ENCODE measurements around the gene HERC3. TPM values are rescaled to one million over a fixed set of nuclear protein-coding genes. Genes with fewer than 3 reads are reported as not detected.

Gene HERC3
- polyA plus RNA-seq, 3 donors = 30.5 to 36.9 (median 36.7) TPM

DNA sequence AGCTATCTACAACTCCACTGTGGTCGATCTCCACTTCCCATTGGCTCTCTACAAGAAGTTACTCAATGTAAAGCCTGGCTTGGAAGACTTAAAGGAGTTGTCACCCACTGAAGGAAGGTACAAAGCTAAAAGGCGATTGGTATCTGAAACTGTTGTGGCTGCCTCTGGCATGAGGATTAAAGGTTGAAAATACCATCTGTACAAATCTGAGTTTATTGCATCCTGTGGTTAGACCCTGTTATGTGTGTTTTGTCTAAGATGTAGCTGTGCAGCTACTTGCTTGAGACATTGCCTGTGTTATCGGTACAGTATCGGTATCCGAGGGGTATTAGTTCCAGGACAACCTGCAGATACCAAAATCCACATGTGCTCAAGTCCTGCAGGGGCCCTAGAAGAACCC is 88.9 kb downstream of the HERC3 start:
- Histone ChIP-seq H4K20me1 (ENCODE audit: insufficient read depth, low read length) (no peaks in the 10 kb centered on the region), H2AFZ (ENCODE audit: insufficient read depth, low read depth, low read length, poor library complexity, severe bottlenecking) (no peak overlapping the region), H3K27ac (ENCODE audit: low read depth in 1 of 2, low read length in 2 of 2) (no peak overlapping the region), H3K36me3 (replicated peaks in 1 of 2; ENCODE audit: control insufficient read depth in 1 of 2, insufficient read depth in 2 of 2, low read length in 2 of 2) (peaks cover 68 to 87% of the 10 kb centered on the region in 2 donors), H3K27me3 (ENCODE audit: control insufficient read depth in 2 of 2, insufficient read depth in 2 of 2, low read length in 2 of 2) (no peaks in the 10 kb centered on the region), H3K79me2 (ENCODE audit: insufficient read depth, low read length) (no peaks in the 10 kb centered on the region), H3K4me2 (replicated peaks; ENCODE audit: extremely low read depth, low read length, poor library complexity, severe bottlenecking) (no peak overlapping the region), H3K4me1 (ENCODE audit: control insufficient read depth in 1 of 2, insufficient read depth in 2 of 2, low read length in 2 of 2) (no peaks in the 10 kb centered on the region), H3K9ac (ENCODE audit: insufficient read depth, low read length, poor library complexity, severe bottlenecking) (no peak overlapping the region), H3K9me3 (replicated peaks in 1 of 2; ENCODE audit: control insufficient read depth in 1 of 2, insufficient read depth in 1 of 2, low read length in 2 of 2) (no peaks in the 10 kb centered on the region), H3K4me3 (replicated peaks in 1 of 3; ENCODE audit: low read depth in 2 of 3, low read length in 3 of 3) (no peak overlapping the region)
- intact Hi-C loops (cut with micrococcal nuclease) = no loop called here
- Mint-ChIP-seq H3K36me3 (peaks cover 83 to 86% of the 10 kb centered on the region in 2 donors), H3K4me1 (no peaks in the 10 kb centered on the region), H3K27ac (no peak overlapping the region), H3K27me3 (ENCODE audit: low read depth in 3 of 3) (no peaks in the 10 kb centered on the region), H3K9me3 (peaks cover 0 to 3% (median 0%) of the 10 kb centered on the region in 7 donors), H3K4me3 (no peak overlapping the region)
- WGBS (ENCODE audit: insufficient coverage) = 94% methylated on average over 4 of the region's 5 CpGs
- TF ChIP-seq, protein P1, sequence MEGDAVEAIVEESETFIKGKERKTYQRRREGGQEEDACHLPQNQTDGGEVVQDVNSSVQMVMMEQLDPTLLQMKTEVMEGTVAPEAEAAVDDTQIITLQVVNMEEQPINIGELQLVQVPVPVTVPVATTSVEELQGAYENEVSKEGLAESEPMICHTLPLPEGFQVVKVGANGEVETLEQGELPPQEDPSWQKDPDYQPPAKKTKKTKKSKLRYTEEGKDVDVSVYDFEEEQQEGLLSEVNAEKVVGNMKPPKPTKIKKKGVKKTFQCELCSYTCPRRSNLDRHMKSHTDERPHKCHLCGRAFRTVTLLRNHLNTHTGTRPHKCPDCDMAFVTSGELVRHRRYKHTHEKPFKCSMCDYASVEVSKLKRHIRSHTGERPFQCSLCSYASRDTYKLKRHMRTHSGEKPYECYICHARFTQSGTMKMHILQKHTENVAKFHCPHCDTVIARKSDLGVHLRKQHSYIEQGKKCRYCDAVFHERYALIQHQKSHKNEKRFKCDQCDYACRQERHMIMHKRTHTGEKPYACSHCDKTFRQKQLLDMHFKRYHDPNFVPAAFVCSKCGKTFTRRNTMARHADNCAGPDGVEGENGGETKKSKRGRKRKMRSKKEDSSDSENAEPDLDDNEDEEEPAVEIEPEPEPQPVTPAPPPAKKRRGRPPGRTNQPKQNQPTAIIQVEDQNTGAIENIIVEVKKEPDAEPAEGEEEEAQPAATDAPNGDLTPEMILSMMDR (IDR thresholded peaks at IDR 0.05) = no peak
- DNase-seq = no peak

DNA sequence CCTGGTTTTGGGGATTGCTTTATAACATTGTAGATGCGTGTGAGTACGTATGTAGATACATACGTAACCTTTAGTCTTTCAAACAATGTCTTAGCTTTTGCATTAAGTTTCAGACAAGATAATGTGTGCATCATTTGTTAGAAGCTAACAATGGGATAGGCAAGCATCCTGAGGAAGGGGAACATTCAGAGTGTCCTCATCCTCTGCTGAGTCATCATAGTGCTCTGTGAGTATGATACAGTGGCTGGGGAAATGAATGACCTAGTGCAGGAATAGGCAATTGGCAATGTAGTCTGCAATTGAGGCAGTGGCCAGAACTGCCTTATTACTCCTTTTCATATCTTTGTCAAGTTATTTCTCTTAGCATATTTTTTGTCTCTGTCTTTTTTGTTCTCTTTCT is 98.1 kb downstream of the HERC3 start:
- H3K36me3 Mint-ChIP-seq = peaks cover 70 to 77% of the 10 kb centered on the region in 2 donors
- H3K9me3 ChIP-seq (replicated peaks in 1 of 2; ENCODE audit: control insufficient read depth in 1 of 2, insufficient read depth in 1 of 2, low read length in 2 of 2) = no peaks in the 10 kb centered on the region
- no peaks in the 10 kb centered on the region for H3K27me3 ChIP-seq (ENCODE audit: control insufficient read depth in 2 of 2, insufficient read depth in 2 of 2, low read length in 2 of 2)
- DNase-seq = peak in 1 of 3 donors; percentile 11
- no peak overlapping the region for H3K9ac ChIP-seq (ENCODE audit: insufficient read depth, low read length, poor library complexity, severe bottlenecking)
- H3K27ac ChIP-seq (ENCODE audit: low read depth in 1 of 2, low read length in 2 of 2) = no peak overlapping the region
- H4K20me1 ChIP-seq (ENCODE audit: insufficient read depth, low read length) = peaks cover 12% of the 10 kb centered on the region
- no peaks in the 10 kb centered on the region for H3K4me1 Mint-ChIP-seq
- H2AFZ ChIP-seq (ENCODE audit: insufficient read depth, low read depth, low read length, poor library complexity, severe bottlenecking) = no peak overlapping the region
- TF ChIP-seq, protein P1 (IDR thresholded peaks at IDR 0.05) = no peak
- no peaks in the 10 kb centered on the region for H3K4me1 ChIP-seq (ENCODE audit: control insufficient read depth in 1 of 2, insufficient read depth in 2 of 2, low read length in 2 of 2)
- H3K36me3 ChIP-seq (replicated peaks in 1 of 2; ENCODE audit: control insufficient read depth in 1 of 2, insufficient read depth in 2 of 2, low read length in 2 of 2) = peaks cover 62 to 90% of the 10 kb centered on the region in 2 donors
- H3K27ac Mint-ChIP-seq = peak overlapping the region in 1 of 7 donors; percentile 1
- no peak overlapping the region for H3K4me3 ChIP-seq (replicated peaks in 1 of 3; ENCODE audit: low read depth in 2 of 3, low read length in 3 of 3)
- 93% methylated on average over 3 of the region's 3 CpGs for WGBS (ENCODE audit: insufficient coverage)
- no peaks in the 10 kb centered on the region for H3K79me2 ChIP-seq (ENCODE audit: insufficient read depth, low read length)
- intact Hi-C loops (cut with micrococcal nuclease) = no loop called here
- no peaks in the 10 kb centered on the region for H3K27me3 Mint-ChIP-seq (ENCODE audit: low read depth in 3 of 3)
- no peaks in the 10 kb centered on the region for H3K9me3 Mint-ChIP-seq
- H3K4me3 Mint-ChIP-seq = no peak overlapping the region
- no peak overlapping the region for H3K4me2 ChIP-seq (replicated peaks; ENCODE audit: extremely low read depth, low read length, poor library complexity, severe bottlenecking)
